IMR-90 (cell line): Measurements from ENCODE around the gene PTGR2. TPM values are rescaled to one million over a fixed set of nuclear protein-coding genes. Genes with fewer than 3 reads are reported as not detected.

Experiments used
- ATAC-seq: fragments of 200-7000 bp; cut with Tn5 transposase; 2 replicates; pipeline ENCODE4 v1.9.1; 2020; ENCODE audit warnings: low read depth, mild to moderate bottlenecking, moderate library complexity
- BruUV-seq: library from RNA; stranded (reverse); fragments of 400-500 nt; replicated peaks from 2 replicates; lab custom pipeline; 2021; lab: Mats Ljungman, UMichigan
- CTCF ChIA-PET: fragments of 300-600 bp; formaldehyde crosslinking; extraction: SDS; loops from one replicate; lab custom pipeline; 2021; ENCODE audit warnings: antibody characterized with exemption; lab: Yijun Ruan, JAX
- POLR2A ChIA-PET: fragments of 300-600 bp; sonication (Branson Sonifier 250); formaldehyde crosslinking; loops from one replicate; lab custom pipeline; 2022; ENCODE audit warnings: antibody characterized with exemption; ENCODE audit not compliant: unreplicated experiment; lab: Charles Lee
- DNase-seq: peaks from one replicate; pipeline ENCODE4 v3.0.0; 2013
- H2AFZ ChIP-seq: replicated peaks from 2 replicates; pipeline ENCODE3; 2013; ENCODE audit warnings: low read length, mild to moderate bottlenecking; ENCODE audit not compliant: poor library complexity
- H2AK5ac ChIP-seq: 2 replicates; pipeline ENCODE4 v1.6.1; 2013; ENCODE audit warnings: low read depth, low read length, inconsistent platforms
- H2AK9ac ChIP-seq: replicated peaks from 2 replicates; pipeline ENCODE3; 2013; ENCODE audit warnings: mild to moderate bottlenecking, low read depth, low read length, moderate library complexity; ENCODE audit not compliant: poor library complexity
- H2BK120ac ChIP-seq: 2 replicates; pipeline ENCODE4 v1.6.1; 2013; ENCODE audit warnings: low read depth, low read length, inconsistent platforms
- H2BK15ac ChIP-seq: 3 replicates; pipeline ENCODE4 v1.6.1; 2013; ENCODE audit warnings: low read depth, low read length, inconsistent platforms
- H2BK20ac ChIP-seq: 2 replicates; pipeline ENCODE4 v1.6.1; 2013; ENCODE audit warnings: low read depth, mild to moderate bottlenecking, inconsistent platforms, low read length, moderate library complexity
- H2BK5ac ChIP-seq: 2 replicates; pipeline ENCODE4 v1.6.1; 2013; ENCODE audit warnings: mild to moderate bottlenecking, low read depth, low read length, inconsistent platforms; ENCODE audit not compliant: poor library complexity, severe bottlenecking
- H3K14ac ChIP-seq: replicated peaks from 2 replicates; pipeline ENCODE4 v1.6.1; 2013; ENCODE audit warnings: low read depth, low read length, inconsistent platforms
- H3K18ac ChIP-seq: 2 replicates; pipeline ENCODE4 v1.6.1; 2013; ENCODE audit warnings: low read depth, low read length, control low read depth
- H3K23ac ChIP-seq: 2 replicates; pipeline ENCODE4 v1.6.1; 2013; ENCODE audit warnings: low read depth, low read length, inconsistent platforms
- H3K27ac ChIP-seq: 2 replicates; pipeline ENCODE4 v1.5.1; 2013; ENCODE audit warnings: mild to moderate bottlenecking, control low read depth, low read length; ENCODE audit not compliant: insufficient read depth
- H3K27me3 ChIP-seq: 2 replicates; pipeline ENCODE4 v1.6.1; 2013; ENCODE audit warnings: low read length; ENCODE audit not compliant: control insufficient read depth, insufficient read depth
- H3K36me3 ChIP-seq: 2 replicates; pipeline ENCODE4 v1.6.1; 2013; ENCODE audit warnings: low read length, mixed read lengths; ENCODE audit not compliant: control insufficient read depth, insufficient read depth
- H3K4ac ChIP-seq: 2 replicates; pipeline ENCODE4 v1.6.1; 2013; ENCODE audit warnings: low read depth, low read length, inconsistent platforms
- H3K4me1 ChIP-seq: 2 replicates; pipeline ENCODE4 v1.6.1; 2013; ENCODE audit warnings: low read length, mixed read lengths; ENCODE audit not compliant: control insufficient read depth, insufficient read depth
- H3K4me2 ChIP-seq: 2 replicates; pipeline ENCODE4 v1.6.1; 2013; ENCODE audit warnings: low read depth, mild to moderate bottlenecking, control low read depth, low read length, moderate library complexity
- H3K4me3 ChIP-seq: 2 replicates; pipeline ENCODE4 v1.5.1; 2013; ENCODE audit warnings: low read depth, mild to moderate bottlenecking, control low read depth, low read length, moderate library complexity; ENCODE audit not compliant: insufficient read depth
- H3K56ac ChIP-seq: 2 replicates; pipeline ENCODE4 v1.6.1; 2013; ENCODE audit warnings: low read length, inconsistent platforms; ENCODE audit not compliant: insufficient read depth; ENCODE audit errors: extremely low read depth
- H3K79me1 ChIP-seq, 2 experiments: 2 replicates each; pipeline ENCODE4 v1.6.1; 2013; ENCODE audit warnings: low read length in 2 of 2, inconsistent platforms in 1 of 2, low read depth in 1 of 2
- H3K9ac ChIP-seq: 2 replicates; pipeline ENCODE4 v1.6.1; 2013; ENCODE audit warnings: low read depth, low read length, control low read depth
- H3K9me1 ChIP-seq: 2 replicates; pipeline ENCODE4 v1.6.1; 2013; ENCODE audit warnings: low read length, inconsistent platforms; ENCODE audit not compliant: insufficient read depth
- H3K9me3 ChIP-seq: 2 replicates; pipeline ENCODE4 v1.6.1; 2013; ENCODE audit warnings: low read length; ENCODE audit not compliant: control insufficient read depth, insufficient read depth
- H4K20me1 ChIP-seq: 2 replicates; pipeline ENCODE4 v1.6.1; 2013; ENCODE audit warnings: low read length, inconsistent platforms; ENCODE audit not compliant: insufficient read depth
- H4K5ac ChIP-seq: 2 replicates; pipeline ENCODE4 v1.6.1; 2013; ENCODE audit warnings: mild to moderate bottlenecking, low read depth, low read length, control low read depth
- H4K8ac ChIP-seq, 2 experiments: 2 replicates each; pipeline ENCODE4 v1.6.1; 2013; ENCODE audit warnings: low read depth in 2 of 2, low read length in 2 of 2, control low read depth in 1 of 2, inconsistent platforms in 1 of 2
- H4K91ac ChIP-seq: 2 replicates; pipeline ENCODE4 v1.6.1; 2013; ENCODE audit warnings: low read depth, low read length, inconsistent platforms; ENCODE audit not compliant: insufficient read depth
- BHLHE40 ChIP-seq: fragments of 150-350 bp; IDR thresholded peaks from 2 replicates; pipeline ENCODE4 v1.6.1; 2016; ENCODE audit warnings: mild to moderate bottlenecking, low read depth, low read length
- CHD1 ChIP-seq: IDR thresholded peaks from 2 replicates; pipeline ENCODE4 v1.6.1; 2012; ENCODE audit warnings: low read depth, low read length, improper control_type of control experiment
- FOS ChIP-seq: fragments of 150-350 bp; IDR thresholded peaks from 2 replicates; pipeline ENCODE4 v1.6.1; 2016; ENCODE audit warnings: low read depth, low read length
- MAFK ChIP-seq: IDR thresholded peaks from 2 replicates; pipeline ENCODE4 v1.6.1; 2012; ENCODE audit warnings: low read depth, low read length, improper control_type of control experiment
- MAZ ChIP-seq: IDR thresholded peaks from 2 replicates; pipeline ENCODE4 v1.6.1; 2012; ENCODE audit warnings: low read depth, mild to moderate bottlenecking, low read length, improper control_type of control experiment, moderate library complexity, borderline replicate concordance
- MXI1 ChIP-seq: IDR thresholded peaks from 2 replicates; pipeline ENCODE4 v1.6.1; 2012; ENCODE audit warnings: low read depth, mild to moderate bottlenecking, low read length, moderate library complexity, borderline replicate concordance
- NFE2L2 ChIP-seq: fragments of 150-350 bp; IDR thresholded peaks from 2 replicates; pipeline ENCODE4 v1.6.1; 2016; ENCODE audit warnings: low read depth, mild to moderate bottlenecking, low read length
- POLR2A ChIP-seq: IDR thresholded peaks from 2 replicates; pipeline ENCODE4 v1.6.1; 2012; ENCODE audit warnings: mild to moderate bottlenecking, low read depth, low read length
- RAD21 ChIP-seq: IDR thresholded peaks from 2 replicates; pipeline ENCODE4 v1.6.1; 2012; ENCODE audit warnings: low read length, improper control_type of control experiment
- RCOR1 ChIP-seq: IDR thresholded peaks from 2 replicates; pipeline ENCODE4 v1.6.1; 2012; ENCODE audit warnings: mild to moderate bottlenecking, low read length, improper control_type of control experiment; ENCODE audit not compliant: insufficient replicate concordance
- RFX5 ChIP-seq: IDR thresholded peaks from 2 replicates; pipeline ENCODE4 v1.8.0; 2012; ENCODE audit warnings: low read depth, mild to moderate bottlenecking, low read length, moderate library complexity
- SMC3 ChIP-seq: fragments of 150-350 bp; IDR thresholded peaks from 2 replicates; pipeline ENCODE4 v1.6.1; 2016; ENCODE audit warnings: low read depth, mild to moderate bottlenecking, antibody characterized with exemption, low read length, moderate library complexity
- USF2 ChIP-seq: fragments of 150-350 bp; IDR thresholded peaks from 2 replicates; pipeline ENCODE4 v1.6.1; 2017; ENCODE audit warnings: mild to moderate bottlenecking, antibody characterized with exemption, low read length, low read depth
- WGBS, 2 experiments: methylation state at CpG; one replicate each; pipeline versions ENCODE4 v1.1.5 to v1.1.7; 2013; ENCODE audit warnings: missing lambda C conversion rate in 2 of 2; ENCODE audit not compliant: insufficient read length in 1 of 2; ENCODE audit errors: extremely low coverage in 2 of 2; 5-methylcytosine and 5-hydroxymethylcytosine counted together
- dilution Hi-C: fragments of 300-500 bp; cut with HindIII; formaldehyde crosslinking; loops from one replicate; pipeline ENCODE4 v1.14.3; 2018; ENCODE audit warnings: low sequenced_read_pairs; ENCODE audit not compliant: unreplicated experiment
- in situ Hi-C: fragments of 300-500 bp; cut with MboI; formaldehyde crosslinking; loops from 3 replicates; pipeline ENCODE4 v1.14.3; 2019; ENCODE audit warnings: low sequenced_read_pairs, inconsistent platforms, mixed read lengths
- intact Hi-C: fragments of 100-400 bp; cut with micrococcal nuclease; formaldehyde crosslinking; loops from 2 replicates; pipeline ENCODE4 v1.10.0; 2022
- polyA plus RNA-seq, 3 experiments: library from polyadenylated mRNA; depleted of rRNA; stranded (reverse); fragments of >200 nt; gene quantifications; 2 replicates each; pipeline ENCODE4 v1.2.3, GENCODE V29; 2012; ENCODE audit warnings: low replicate concordance in 1 of 3
- total RNA-seq: library from RNA; depleted of rRNA; stranded (reverse); fragments of >200 nt; gene quantifications from 2 replicates; pipeline ENCODE4 v1.2.3, GENCODE V29; 2012
- TF ChIP-seq, protein P1 (sequence below): conservative IDR thresholded peaks from 2 replicates; pipeline ENCODE4 v1.5.1; 2012; ENCODE audit warnings: mild to moderate bottlenecking, low read depth, low read length, improper control_type of control experiment
- TF ChIP-seq, protein P2 (sequence below): fragments of 150-350 bp; IDR thresholded peaks from 2 replicates; pipeline ENCODE4 v1.6.1; 2016; ENCODE audit warnings: low read depth, mild to moderate bottlenecking, low read length, moderate library complexity, borderline replicate concordance

Gene PTGR2
- total and polyA plus RNA-seq, 2 of the 4 experiments (the other 2 are of a cell fraction), result 1.3 to 3.2 TPM

DNA sequence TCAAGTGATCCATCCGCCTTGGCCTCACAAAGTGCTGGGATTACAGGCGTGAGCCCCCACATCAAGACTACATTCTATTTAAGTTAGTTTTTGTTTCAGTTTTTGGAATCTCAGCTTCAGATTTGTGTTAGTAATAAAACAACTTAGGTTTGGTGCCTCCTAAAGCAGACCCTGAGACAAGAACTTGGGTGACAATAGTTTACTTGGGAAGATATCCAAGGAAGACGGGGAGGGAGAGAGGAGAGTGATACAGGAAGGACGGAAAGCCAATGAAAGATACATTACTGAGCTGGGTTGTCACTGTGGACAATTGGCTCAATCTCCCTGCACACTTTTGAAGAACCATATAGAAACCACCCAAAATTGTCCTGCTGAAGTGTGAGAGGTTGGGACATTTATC, 22.6 kb upstream of the PTGR2 start:
- Histone ChIP-seq H3K4me2 (no peak overlapping the region), H3K23ac (no peak overlapping the region), H4K8ac (no peak overlapping the region), H3K18ac (no peak overlapping the region), H3K79me1 (no peaks in the 10 kb centered on the region), H2BK20ac (no peak overlapping the region), H2BK120ac (no peak overlapping the region), H3K4ac (no peak overlapping the region), H3K27me3 (no peaks in the 10 kb centered on the region), H3K4me1 (peaks cover 10% of the 10 kb centered on the region), H3K4me3 (no peak overlapping the region), H3K27ac (no peak overlapping the region), H3K9me1 (no peaks in the 10 kb centered on the region), H3K56ac (no peak overlapping the region), H3K9ac (no peak overlapping the region), H2AFZ (no peak overlapping the region), H2BK5ac (no peak overlapping the region), H4K20me1 (no peaks in the 10 kb centered on the region), H4K91ac (no peak overlapping the region), H4K5ac (no peak overlapping the region), H3K36me3 (no peaks in the 10 kb centered on the region), H2AK9ac (no peak overlapping the region), H3K14ac (no peak overlapping the region), H2BK15ac (no peak overlapping the region), H3K9me3 (no peaks in the 10 kb centered on the region), H2AK5ac (no peak overlapping the region)
- ATAC-seq (no peak), DNase-seq (no peak)
- intact Hi-C loops, result loop anchor here (5.0 kb wide), 1 partner anchor 77 kb away; no protein-coding TSS in a partner anchor
- TF ChIP-seq RCOR1 (no peak), MAZ (no peak), CHD1 (no peak), MAFK (no peak), FOS (no peak), POLR2A (no peak), RAD21 (no peak), NFE2L2 (no peak), MXI1 (no peak), BHLHE40 (no peak), USF2 (no peak), SMC3 (no peak), RFX5 (no peak)
- TF ChIP-seq, protein P1, sequence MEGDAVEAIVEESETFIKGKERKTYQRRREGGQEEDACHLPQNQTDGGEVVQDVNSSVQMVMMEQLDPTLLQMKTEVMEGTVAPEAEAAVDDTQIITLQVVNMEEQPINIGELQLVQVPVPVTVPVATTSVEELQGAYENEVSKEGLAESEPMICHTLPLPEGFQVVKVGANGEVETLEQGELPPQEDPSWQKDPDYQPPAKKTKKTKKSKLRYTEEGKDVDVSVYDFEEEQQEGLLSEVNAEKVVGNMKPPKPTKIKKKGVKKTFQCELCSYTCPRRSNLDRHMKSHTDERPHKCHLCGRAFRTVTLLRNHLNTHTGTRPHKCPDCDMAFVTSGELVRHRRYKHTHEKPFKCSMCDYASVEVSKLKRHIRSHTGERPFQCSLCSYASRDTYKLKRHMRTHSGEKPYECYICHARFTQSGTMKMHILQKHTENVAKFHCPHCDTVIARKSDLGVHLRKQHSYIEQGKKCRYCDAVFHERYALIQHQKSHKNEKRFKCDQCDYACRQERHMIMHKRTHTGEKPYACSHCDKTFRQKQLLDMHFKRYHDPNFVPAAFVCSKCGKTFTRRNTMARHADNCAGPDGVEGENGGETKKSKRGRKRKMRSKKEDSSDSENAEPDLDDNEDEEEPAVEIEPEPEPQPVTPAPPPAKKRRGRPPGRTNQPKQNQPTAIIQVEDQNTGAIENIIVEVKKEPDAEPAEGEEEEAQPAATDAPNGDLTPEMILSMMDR, result no peak
- TF ChIP-seq, protein P2, sequence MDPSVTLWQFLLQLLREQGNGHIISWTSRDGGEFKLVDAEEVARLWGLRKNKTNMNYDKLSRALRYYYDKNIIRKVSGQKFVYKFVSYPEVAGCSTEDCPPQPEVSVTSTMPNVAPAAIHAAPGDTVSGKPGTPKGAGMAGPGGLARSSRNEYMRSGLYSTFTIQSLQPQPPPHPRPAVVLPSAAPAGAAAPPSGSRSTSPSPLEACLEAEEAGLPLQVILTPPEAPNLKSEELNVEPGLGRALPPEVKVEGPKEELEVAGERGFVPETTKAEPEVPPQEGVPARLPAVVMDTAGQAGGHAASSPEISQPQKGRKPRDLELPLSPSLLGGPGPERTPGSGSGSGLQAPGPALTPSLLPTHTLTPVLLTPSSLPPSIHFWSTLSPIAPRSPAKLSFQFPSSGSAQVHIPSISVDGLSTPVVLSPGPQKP, result no peak
- dilution Hi-C loops, result no loop called here
- WGBS, 2 experiments, result no CpG with 5 or more reads among the region's 4 CpGs
- BruUV-seq, result no TSS peak
- ChIA-PET CTCF (no interaction called here), POLR2A (no interaction called here)
- in situ Hi-C loops, result loop anchor here (5.0 kb wide), 1 partner anchor 77 kb away; no protein-coding TSS in a partner anchor
